A549 (cell line): ENCODE results near the gene PGF.

Experiments used
- CTCF ChIP-seq: fragments of >200 bp; sonication (Bioruptor Twin); formaldehyde crosslinking; IDR thresholded peaks from 3 replicates; pipeline ENCODE4 v1.5.1; 2016
- EHMT2 ChIP-seq: fragments of 200-600 bp; sonication (generic); IDR thresholded peaks from 2 replicates; pipeline ENCODE4 v1.6.1; 2016; ENCODE audit warnings: antibody characterized with exemption, low read depth, mild to moderate bottlenecking, moderate library complexity
- ESRRA ChIP-seq: fragments of 150-350 bp; IDR thresholded peaks from 2 replicates; pipeline ENCODE4 v1.6.1; 2014; ENCODE audit warnings: mild to moderate bottlenecking, low read length, borderline replicate concordance
- HDAC2 ChIP-seq: fragments of 200-600 bp; sonication (generic); IDR thresholded peaks from 2 replicates; pipeline ENCODE4 v1.6.1; 2016
- SREBF2 ChIP-seq: fragments of 450-650 bp; IDR thresholded peaks from 2 replicates; pipeline ENCODE4 v1.6.1; 2014; ENCODE audit warnings: mild to moderate bottlenecking, moderate library complexity
- TFCP2L1 ChIP-seq: fragments of 250-450 bp; sonication (Bioruptor Pico); IDR thresholded peaks from 2 replicates; pipeline ENCODE4 v1.5.0; 2021; ENCODE audit warnings: mild to moderate bottlenecking
- TF ChIP-seq, protein P1 (sequence below): fragments of 200-600 bp; sonication (generic); IDR thresholded peaks from 2 replicates; pipeline ENCODE4 v1.6.1; 2016; ENCODE audit warnings: antibody characterized with exemption, mild to moderate bottlenecking, moderate library complexity

DNA sequence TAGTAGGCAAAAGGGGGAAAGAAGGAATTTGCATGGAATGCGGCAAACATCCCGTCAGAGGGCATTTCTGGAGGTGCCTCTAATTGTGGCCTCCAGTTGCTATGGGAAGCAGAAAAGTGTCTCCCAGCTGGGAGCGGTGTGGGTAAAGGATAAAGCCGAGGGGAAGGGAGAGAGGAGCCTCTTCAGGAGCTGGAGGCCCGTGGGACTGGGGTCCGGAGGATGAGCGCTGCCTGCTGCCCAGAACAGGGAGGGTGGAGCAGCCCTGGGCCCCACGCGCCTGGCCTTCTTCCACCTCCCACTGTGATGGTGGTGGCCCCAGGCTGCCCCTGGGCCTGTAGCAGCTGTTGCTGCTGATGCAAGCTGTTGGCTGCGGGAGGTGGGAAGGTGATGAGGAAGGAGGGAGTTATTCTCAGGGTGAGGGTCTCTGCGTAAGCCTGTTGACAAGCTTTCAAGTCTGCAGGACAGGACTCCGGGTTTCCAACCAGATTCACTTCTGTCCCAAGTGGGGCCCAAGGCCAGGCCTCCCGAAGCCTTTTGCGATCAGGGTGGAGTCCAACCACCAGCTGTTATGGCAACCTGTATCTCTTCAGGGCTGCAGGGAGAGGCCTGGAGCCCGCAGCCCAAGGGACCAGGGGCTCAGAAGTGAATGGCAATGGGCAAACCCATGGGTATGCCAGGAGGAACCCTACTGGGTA is 19.1 kb upstream of the PGF start:
- no peak for TF ChIP-seq ESRRA
- no peak for TF ChIP-seq CTCF
- TF ChIP-seq, protein P1, sequence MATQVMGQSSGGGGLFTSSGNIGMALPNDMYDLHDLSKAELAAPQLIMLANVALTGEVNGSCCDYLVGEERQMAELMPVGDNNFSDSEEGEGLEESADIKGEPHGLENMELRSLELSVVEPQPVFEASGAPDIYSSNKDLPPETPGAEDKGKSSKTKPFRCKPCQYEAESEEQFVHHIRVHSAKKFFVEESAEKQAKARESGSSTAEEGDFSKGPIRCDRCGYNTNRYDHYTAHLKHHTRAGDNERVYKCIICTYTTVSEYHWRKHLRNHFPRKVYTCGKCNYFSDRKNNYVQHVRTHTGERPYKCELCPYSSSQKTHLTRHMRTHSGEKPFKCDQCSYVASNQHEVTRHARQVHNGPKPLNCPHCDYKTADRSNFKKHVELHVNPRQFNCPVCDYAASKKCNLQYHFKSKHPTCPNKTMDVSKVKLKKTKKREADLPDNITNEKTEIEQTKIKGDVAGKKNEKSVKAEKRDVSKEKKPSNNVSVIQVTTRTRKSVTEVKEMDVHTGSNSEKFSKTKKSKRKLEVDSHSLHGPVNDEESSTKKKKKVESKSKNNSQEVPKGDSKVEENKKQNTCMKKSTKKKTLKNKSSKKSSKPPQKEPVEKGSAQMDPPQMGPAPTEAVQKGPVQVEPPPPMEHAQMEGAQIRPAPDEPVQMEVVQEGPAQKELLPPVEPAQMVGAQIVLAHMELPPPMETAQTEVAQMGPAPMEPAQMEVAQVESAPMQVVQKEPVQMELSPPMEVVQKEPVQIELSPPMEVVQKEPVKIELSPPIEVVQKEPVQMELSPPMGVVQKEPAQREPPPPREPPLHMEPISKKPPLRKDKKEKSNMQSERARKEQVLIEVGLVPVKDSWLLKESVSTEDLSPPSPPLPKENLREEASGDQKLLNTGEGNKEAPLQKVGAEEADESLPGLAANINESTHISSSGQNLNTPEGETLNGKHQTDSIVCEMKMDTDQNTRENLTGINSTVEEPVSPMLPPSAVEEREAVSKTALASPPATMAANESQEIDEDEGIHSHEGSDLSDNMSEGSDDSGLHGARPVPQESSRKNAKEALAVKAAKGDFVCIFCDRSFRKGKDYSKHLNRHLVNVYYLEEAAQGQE: no peak
- TF ChIP-seq HDAC2: no peak
- TF ChIP-seq EHMT2: no peak
- no peak for TF ChIP-seq TFCP2L1 (CRISPR knock-in tag)
- no peak for TF ChIP-seq SREBF2
